Esophagus mucosa (tissue), 1 donor: Measurements from ENCODE around the gene AGPAT1. TPM values are rescaled to one million over a fixed set of nuclear protein-coding genes. Genes with fewer than 3 reads are reported as not detected.

Source experiments
- ATAC-seq: fragments of 200-7000 bp; cut with Tn5 transposase; one replicate; pipeline ENCODE4 v1.9.1; 2020
- total RNA-seq: library from RNA; stranded (reverse); gene quantifications from one replicate; pipeline ENCODE4 v1.2.4, GENCODE V29; 2023
- donor health status: DM: yes; HTN: yes; CAD: no.

AGPAT1 gene
- total RNA-seq, 1 donor from 2014 or later, result 18.2 TPM

- no peak for ATAC-seq
These were observed 8.1 kb downstream of the AGPAT1 start for GRCh38 chr6:32167761-32168262.

GRCh38 chr6:32167154-32167760 lies 8.6 kb downstream of the AGPAT1 start:
- no peak for ATAC-seq

GRCh38 chr6:32166411-32167061 lies 9.3 kb downstream of the AGPAT1 start:
- no peak for ATAC-seq

GRCh38 chr6:32164295-32164694 lies 11.6 kb downstream of the AGPAT1 start, which contains the start of gene EGFL8:
TSS of gene EGFL8 (plus strand) at chr6:32164595. CDS start at chr6:32166166, 1,571 bp downstream.
- ATAC-seq, result no peak

DNA sequence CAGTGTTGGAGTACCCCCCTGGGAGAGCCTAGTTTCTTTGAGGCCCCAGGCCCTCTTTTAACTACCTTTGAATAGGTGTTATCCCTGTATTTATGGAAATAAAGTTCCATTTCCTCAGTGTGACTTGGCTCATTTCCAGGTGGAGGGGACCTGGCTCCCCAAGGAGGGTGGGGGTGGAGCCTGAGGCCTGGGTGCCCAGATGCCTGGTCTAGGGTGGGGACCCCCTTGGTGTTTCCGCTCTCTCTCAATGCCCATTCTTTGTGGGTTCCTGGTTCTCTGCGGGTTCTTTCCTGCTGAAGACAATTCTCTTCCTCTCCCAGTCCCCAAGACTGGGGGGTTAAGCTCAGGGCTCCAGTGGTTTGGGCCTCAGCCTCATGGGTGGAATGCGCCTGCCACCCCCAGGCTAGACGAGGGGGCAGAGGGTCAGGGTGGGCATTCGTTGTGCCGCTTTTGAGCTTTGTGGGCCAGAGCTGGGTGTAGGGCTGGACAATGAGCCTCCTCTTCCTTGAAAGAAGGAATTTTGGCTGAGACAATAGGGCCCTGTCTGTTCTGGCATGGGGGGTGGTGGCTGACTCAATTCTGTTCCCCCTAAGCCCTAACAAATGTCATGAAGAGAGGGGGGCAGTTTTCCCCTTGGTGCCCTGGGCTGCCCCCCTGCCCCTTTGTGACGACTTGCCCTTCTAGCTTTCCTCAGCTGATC lies 12.2 kb downstream of the AGPAT1 start:
- ATAC-seq, result peak; percentile 3

DNA sequence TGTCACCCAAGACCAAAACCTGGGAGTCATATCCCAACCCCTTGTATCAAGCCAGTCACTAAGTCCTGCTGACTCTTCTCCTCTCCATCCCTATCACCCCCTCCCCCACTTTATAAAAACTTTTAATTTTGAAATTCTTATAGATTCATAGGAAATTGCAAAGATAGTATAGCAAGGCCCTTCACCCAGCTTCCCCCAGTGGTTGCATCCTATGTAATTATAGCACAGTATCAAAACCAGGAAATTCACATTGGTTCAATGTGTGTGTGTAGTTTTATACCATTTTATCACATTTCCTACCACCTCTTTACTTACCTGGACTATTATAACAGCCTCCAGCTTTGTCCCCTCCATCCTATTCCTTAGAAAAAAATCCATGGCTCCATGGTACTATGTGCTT lies 17.8 kb downstream of the AGPAT1 start:
- no peak for ATAC-seq

GRCh38 chr6:32156891-32157290 lies 19.0 kb downstream of the AGPAT1 start:
- ATAC-seq, result no peak

DNA sequence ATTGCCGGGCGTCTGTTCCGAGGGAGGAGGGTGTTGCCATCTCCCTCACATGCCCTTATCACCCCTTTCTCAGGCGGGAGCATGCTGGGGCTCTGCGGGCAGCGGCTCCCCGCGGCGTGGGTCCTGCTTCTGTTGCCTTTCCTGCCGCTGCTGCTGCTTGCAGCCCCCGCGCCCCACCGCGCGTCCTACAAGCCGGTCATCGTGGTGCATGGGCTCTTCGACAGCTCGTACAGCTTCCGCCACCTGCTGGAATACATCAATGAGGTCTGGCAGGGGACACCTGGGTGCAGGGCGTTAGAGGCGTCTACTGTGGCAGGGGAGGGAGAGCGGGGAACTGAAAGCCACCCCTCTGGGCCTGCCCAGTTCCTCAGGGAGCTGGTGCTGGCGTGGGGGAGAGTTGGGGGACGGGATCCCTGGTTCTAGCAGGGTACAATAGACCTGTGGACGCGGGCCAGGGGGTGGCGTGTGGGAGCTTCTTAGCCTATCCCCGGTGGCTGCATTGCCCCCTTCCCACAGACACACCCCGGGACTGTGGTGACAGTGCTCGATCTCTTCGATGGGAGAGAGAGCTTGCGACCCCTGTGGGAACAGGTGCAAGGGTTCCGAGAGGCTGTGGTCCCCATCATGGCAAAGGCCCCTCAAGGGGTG lies 21.2 kb downstream of the AGPAT1 start:
- peak; percentile 73 for ATAC-seq

DNA sequence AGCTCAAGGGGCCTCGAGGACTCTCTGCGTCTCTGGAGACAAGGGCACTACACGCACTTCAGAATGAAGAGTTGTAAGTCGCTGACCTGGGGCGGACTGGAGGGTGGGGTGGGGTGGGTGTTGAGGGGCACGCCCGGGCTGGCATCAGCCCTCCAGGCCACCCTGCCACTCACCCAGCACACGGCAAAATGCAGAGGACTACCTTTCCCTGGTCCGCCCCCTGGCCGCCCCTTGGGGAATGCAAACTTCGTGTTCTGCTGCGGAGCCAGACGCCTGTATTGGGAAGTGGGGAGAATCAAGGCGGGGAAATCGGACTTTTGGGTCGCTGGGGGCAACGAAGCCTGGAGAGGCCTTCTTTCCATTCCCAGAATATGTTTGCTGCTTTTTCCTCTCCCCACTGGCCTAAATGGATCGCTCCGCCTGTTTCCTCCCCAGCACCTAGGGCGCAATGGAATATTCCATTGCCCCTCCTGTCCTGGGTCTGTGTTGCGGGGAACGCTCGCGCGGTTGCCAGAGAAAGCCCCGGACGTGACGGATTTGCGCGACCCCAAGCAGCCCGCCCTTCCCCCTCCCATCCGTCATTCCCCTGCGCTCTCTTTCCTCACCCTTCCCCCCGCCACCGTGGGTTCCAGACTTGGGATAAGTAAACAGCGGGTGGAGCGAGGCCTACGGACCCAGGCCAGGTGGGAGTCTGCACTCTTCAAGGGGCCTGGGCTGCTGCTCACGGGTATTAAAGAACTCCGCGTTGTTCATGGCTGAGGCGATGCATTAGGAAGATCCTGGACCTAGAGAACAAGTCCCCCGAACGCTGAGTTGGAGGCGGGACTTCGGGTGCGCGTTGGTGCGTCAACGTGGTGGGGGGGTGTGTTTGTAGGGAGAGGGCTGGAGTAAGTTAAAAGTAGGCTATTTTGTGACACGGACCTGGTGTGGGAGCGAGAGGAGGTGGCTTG lies 22.0 kb downstream of the AGPAT1 start, which contains the start of gene PPT2:
TSS of gene PPT2 (plus strand) at position 578 of the 950 bp plus-strand sequence. CDS start 454 bp downstream, outside the sequence.
- peak; percentile 68 for ATAC-seq

GRCh38 chr6:32152769-32153563 lies 22.9 kb downstream of the AGPAT1 start:
- peak; percentile 62 for ATAC-seq

DNA sequence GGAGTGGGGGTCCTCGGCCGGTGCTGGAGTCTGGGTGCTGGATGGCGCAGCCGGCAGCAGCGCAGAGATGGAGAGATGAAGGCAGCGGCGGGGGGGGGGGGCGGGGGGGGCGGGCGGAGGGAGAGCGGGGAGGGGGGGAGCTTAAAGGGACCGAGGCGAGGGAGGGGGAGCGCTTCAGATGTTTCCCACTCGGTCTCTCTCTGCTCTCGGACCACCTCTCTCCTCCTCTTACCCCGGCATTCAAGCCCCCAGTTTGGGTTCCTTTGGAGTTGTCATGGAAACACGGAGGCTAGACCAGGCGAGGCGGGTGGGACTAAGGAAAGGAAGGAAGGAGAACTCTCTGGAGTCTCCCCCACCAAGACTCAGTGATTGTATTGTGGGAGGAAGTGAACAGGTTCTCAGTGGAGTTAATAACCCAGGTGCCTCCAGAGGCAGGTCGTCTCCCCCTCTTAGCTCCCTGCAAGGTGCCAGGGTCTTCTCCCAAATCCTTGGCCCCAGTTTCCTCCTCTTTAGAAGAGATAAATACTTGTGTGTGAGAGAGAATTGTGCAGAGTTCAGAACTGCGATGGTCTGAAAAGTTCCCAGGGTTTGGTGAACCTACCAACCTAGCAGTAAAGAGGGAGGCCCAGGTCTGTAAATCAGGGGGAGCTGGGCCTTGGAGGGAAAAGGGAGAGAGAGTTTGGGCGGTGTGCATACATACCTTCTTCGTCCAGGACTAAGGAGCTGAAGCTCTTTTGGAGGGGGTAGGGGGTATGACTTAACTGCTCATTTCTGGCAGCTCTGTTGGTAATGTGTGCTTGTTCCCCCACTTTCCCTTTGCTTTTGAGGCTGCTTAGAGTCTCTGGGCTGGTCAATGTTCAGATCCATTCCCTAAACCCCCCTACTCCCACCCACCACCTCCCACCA lies 23.8 kb downstream of the AGPAT1 start, which contains the start of gene PRRT1:
TSS of gene PRRT1 (minus strand) at position 77 of the 906 bp plus-strand sequence. CDS start 112 bp downstream, outside the sequence.
- ATAC-seq, result no peak

GRCh38 chr6:32151181-32151862 lies 24.6 kb downstream of the AGPAT1 start:
- no peak for ATAC-seq

DNA sequence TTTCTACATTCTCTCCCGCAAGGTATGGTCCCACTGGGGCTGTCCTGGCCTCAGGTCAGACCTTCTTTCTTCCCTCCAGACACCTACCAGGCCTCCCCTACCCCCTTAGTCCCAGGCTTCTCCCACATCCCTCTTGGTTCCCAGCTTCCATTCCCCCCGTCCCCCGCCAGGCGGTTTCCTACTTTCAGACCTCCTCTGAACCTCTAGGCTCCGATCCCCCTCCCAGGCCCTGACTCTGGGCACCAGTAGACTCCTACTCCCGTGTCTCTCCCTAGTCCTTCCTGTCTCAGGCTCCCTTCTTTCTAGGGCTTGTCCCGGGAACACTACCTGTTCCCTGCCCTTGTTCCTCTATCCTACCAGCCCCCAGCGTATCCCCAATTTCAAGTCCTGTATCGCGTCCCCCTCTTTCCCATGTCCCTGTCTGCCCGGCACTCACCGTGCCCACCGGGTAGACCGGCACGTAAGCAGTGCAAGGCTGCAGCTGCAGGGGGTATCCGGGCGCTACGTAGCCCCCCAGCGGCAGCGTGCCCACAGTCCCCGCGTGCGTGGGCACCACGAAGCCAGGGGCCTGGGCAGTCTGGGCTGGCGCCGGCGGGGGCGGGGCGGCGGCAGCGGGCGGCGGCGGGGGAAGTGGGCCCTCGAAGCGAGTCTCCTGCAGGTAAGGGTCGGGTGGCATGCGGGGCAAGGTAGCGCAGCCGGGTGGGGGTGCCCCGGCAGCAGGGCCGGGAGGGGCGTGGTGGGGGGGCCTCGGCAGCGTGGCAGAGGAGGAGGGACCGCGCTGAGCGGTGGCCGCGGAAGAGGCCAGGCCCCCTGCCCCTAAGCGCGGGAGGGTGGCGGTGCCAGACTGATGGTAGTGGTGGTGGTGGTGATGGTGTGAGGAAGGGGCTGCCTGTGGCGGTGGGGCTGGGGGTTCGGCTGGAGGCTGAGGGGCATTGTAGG lies 25.7 kb downstream of the AGPAT1 start:
- no peak for ATAC-seq

GRCh38 chr6:32149092-32149755 lies 26.7 kb downstream of the AGPAT1 start:
- ATAC-seq, result no peak

GRCh38 chr6:32148289-32149091 lies 27.4 kb downstream of the AGPAT1 start:
- ATAC-seq, result peak; percentile 60
